ENCODE data around the gene PIP4P1. TPM values are rescaled to one million over a fixed set of nuclear protein-coding genes. Genes with fewer than 3 reads are reported as not detected.
"Not testable (repeated sequence)": the region's sequence is repeated elsewhere in the genome, so short reads cannot be mapped to it uniquely, and the experiment has no call there.

Gene PIP4P1
- 10 to 100 TPM; 18.9 to 28.0 (median 22.8) TPM for total RNA-seq
- 10 to 100 TPM; 30.3 to 40.9 (median 32.4) TPM for polyA plus RNA-seq

DNA sequence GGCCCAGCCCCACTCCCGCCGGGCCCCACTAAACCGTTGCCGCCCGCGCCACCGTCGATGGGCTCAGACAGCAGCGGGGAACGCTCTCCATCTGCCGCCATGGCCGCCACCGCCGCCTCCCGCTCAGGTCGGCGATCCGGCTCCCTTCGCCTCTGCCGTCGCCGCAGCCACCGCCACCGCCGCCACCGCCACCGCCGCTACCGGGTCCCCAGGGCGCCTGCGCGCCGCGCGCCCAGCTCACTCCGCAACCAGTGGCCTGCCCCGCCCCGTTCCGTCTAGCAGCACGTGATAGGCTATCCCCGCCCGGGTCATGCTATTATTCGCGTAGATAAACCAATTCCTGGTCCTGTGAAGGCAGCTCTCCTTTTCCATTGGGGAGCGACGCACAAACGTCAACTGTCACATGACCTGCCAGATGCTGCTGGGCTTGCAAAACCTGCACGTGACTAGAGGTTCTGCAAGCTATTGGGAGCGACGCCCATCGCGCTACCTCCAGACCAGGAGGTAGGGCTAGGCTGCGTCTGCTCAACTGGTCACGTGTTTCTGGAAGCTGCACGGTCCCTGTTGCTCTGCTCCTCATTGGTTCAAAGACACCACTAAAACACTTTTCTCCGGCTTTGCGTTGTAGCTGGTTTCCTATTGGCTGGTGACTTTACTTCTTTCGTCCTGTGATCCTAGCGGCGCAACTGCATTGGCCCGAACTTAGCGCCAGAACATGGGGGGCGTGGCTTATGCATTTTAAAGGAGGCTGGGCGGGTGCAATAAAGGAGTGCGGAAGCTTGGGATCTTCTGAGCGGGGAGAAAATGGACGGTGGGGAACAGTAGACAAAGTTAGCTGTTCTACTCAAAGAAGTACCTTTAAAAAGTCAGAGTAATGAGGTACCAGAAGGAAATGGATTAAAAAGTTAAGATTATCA is at the start of gene PIP4P1:
PIP4P1 (minus strand) TSS at position 210 of the 917 bp plus-strand sequence; CDS start at position 101, 109 bp downstream.
- TF ChIP-seq EP300 (IDR thresholded peaks at IDR 0.05) (peak in 2 of 4 donors; percentile 76 to 94), POLR2A (IDR thresholded peaks at IDR 0.05) (peak; percentile 46 to 71), POLR2AphosphoS5 (IDR thresholded peaks at IDR 0.05) (peak; percentile 60 to 94 (median 84))
- TF ChIP-seq, protein P1, sequence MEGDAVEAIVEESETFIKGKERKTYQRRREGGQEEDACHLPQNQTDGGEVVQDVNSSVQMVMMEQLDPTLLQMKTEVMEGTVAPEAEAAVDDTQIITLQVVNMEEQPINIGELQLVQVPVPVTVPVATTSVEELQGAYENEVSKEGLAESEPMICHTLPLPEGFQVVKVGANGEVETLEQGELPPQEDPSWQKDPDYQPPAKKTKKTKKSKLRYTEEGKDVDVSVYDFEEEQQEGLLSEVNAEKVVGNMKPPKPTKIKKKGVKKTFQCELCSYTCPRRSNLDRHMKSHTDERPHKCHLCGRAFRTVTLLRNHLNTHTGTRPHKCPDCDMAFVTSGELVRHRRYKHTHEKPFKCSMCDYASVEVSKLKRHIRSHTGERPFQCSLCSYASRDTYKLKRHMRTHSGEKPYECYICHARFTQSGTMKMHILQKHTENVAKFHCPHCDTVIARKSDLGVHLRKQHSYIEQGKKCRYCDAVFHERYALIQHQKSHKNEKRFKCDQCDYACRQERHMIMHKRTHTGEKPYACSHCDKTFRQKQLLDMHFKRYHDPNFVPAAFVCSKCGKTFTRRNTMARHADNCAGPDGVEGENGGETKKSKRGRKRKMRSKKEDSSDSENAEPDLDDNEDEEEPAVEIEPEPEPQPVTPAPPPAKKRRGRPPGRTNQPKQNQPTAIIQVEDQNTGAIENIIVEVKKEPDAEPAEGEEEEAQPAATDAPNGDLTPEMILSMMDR (IDR thresholded peaks at IDR 0.05): no peak
- H3K9me3 ChIP-seq: no peaks in the 10 kb centered on the region
- DNase-seq: peak; percentile 100
- peak within 1 kb of the TSS; percentile 91 to 99 (median 96) for H3K4me3 ChIP-seq
- H3K27me3 ChIP-seq: no peaks in the 10 kb centered on the region
- intact Hi-C loops (cut with DNase I): loop anchor here (2.0 kb wide), 1 partner anchor 223 kb away; the partner anchor contains the start of gene RNASE4
- peak within 1 kb of the TSS; percentile 97 to 99 (median 99) for H3K27ac ChIP-seq
- H3K4me1 ChIP-seq: peaks cover 0 to 26% (median 16%) of the 10 kb centered on the region in 4 donors
- 0 to 1% methylated on average over 67 of the region's 67 CpGs for WGBS, 2 donors
- peaks cover 27 to 34% (median 31%) of the 10 kb centered on the region in 4 donors for H3K36me3 ChIP-seq

DNA sequence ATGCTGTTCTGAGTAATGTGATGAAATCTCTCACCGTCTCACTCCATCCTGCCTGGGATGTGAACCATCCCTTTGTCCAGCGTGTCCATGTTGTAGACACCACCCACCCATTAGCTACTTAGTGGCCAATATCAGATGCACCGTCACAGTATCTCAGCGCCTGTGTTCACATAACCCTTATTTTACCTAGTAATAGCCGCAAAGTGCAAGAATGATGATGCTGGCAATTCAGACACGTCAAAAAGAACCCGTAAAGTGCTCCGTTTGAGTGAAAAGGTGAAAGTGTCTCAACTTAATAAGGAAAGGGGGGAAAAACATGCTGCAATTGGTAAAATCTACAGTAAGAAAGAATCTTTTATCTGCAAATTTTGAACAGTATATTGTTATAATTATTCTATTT is 47.1 kb upstream of the PIP4P1 start:
- H3K27me3 ChIP-seq: no peaks in the 10 kb centered on the region
- TF ChIP-seq POLR2A (IDR thresholded peaks at IDR 0.05) (no peak), POLR2AphosphoS5 (IDR thresholded peaks at IDR 0.05) (no peak), EP300 (IDR thresholded peaks at IDR 0.05) (no peak)
- TF ChIP-seq, protein P1 (IDR thresholded peaks at IDR 0.05): no peak
- H3K36me3 ChIP-seq: no peaks in the 10 kb centered on the region
- H3K4me1 ChIP-seq: no peaks in the 10 kb centered on the region
- H3K27ac ChIP-seq: no peak overlapping the region
- no peaks in the 10 kb centered on the region for H3K9me3 ChIP-seq
- WGBS, 2 donors: 90 to 91% methylated on average over 8 of the region's 8 CpGs
- no peak for DNase-seq
- no peak overlapping the region for H3K4me3 ChIP-seq
- intact Hi-C loops (cut with DNase I): no loop called here

DNA sequence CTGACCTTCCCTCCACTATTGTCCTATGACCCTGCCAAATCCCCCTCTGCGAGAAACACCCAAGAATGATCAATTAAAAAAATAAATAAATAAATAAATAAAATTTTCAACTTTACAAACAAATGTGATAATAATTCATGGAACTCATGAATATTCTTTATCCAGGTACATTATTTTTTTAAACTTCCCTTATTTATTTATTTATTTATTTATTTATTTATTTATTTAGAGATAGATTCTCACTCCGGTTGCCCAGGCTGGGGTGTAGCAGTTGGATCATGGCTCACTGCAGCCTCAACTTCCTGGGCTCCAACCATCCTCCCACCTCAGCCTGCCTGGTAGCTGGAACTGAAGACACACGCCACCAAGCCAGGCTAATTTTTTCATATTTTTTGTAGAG is 46.3 kb upstream of the PIP4P1 start:
- H3K4me1 ChIP-seq; H3K9me3 ChIP-seq; H3K36me3 ChIP-seq; H3K27ac ChIP-seq; intact Hi-C loops (cut with DNase I); H3K27me3 ChIP-seq; H3K4me3 ChIP-seq; DNase-seq: not testable (repeated sequence)
- 86 to 87% methylated on average over 2 to 3 of the region's 3 CpGs for WGBS, 2 donors

- WGBS, 2 donors: 70% methylated on average over 2 of the region's 30 CpGs; no CpG with 5 or more reads in 1 of the 2 donors
- DNase-seq; H3K9me3 ChIP-seq; H3K4me1 ChIP-seq; H3K27me3 ChIP-seq; H3K36me3 ChIP-seq; intact Hi-C loops (cut with DNase I); H3K27ac ChIP-seq; H3K4me3 ChIP-seq: not testable (repeated sequence)
Observed at GRCh38 chr14:20506752-20507151, 45.5 kb upstream of the PIP4P1 start.

DNA sequence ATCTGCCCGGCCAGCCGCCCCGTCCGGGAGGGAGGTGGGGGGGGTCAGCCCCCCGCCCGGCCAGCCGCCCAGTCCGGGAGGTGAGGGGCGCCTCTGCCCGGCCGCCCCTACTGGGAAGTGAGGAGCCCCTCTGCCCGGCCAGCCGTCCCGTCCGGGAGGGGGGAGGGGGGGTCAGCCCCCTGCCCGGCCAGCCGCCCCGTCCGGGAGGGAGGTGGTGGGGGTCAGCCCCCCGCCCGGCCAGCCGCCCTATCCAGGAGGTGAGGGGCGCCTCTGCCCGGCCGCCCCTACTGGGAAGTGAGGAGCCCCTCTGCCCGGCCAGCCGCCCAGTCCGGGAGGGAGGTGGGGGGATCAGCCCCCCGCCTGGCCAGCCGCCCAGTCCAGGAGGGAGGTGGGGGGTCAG is 45.0 kb upstream of the PIP4P1 start:
- H3K36me3 ChIP-seq; H3K27me3 ChIP-seq; intact Hi-C loops (cut with DNase I); H3K9me3 ChIP-seq; H3K27ac ChIP-seq; DNase-seq; H3K4me1 ChIP-seq; H3K4me3 ChIP-seq: not testable (repeated sequence)
- 91 to 98% methylated on average over 18 to 27 of the region's 30 CpGs for WGBS, 2 donors

- intact Hi-C loops (cut with DNase I): no loop called here
- H3K4me1 ChIP-seq: no peaks in the 10 kb centered on the region
- no peaks in the 10 kb centered on the region for H3K27me3 ChIP-seq
- no peaks in the 10 kb centered on the region for H3K36me3 ChIP-seq
- WGBS, 2 donors: 40 to 60% methylated on average over 6 of the region's 6 CpGs
- no peak for TF ChIP-seq POLR2AphosphoS5 (IDR thresholded peaks at IDR 0.05)
- TF ChIP-seq POLR2A (IDR thresholded peaks at IDR 0.05): no peak
- TF ChIP-seq, protein P1 (IDR thresholded peaks at IDR 0.05): no peak
- no peak for TF ChIP-seq EP300 (IDR thresholded peaks at IDR 0.05)
- H3K4me3 ChIP-seq: no peak overlapping the region
- no peak for DNase-seq
- H3K27ac ChIP-seq: no peak overlapping the region
- no peaks in the 10 kb centered on the region for H3K9me3 ChIP-seq
Observed at GRCh38 chr14:20503898-20504297, 42.7 kb upstream of the PIP4P1 start.

All from sigmoid colon (tissue), 7 donors.